H1 (cell line): Measurements from ENCODE around the gene MDM4. TPM values are rescaled to one million over a fixed set of nuclear protein-coding genes. Genes with fewer than 3 reads are reported as not detected.

Source experiments
- CTCF ChIA-PET: fragments of 300-600 bp; sonication (Branson Sonifier 250); formaldehyde crosslinking; loops from one replicate; lab custom pipeline; 2021; ENCODE audit not compliant: partially characterized antibody; lab: Charles Lee
- POLR2A ChIA-PET: fragments of 300-600 bp; sonication (Branson Sonifier 250); formaldehyde crosslinking; loops from one replicate; lab custom pipeline; 2021; ENCODE audit warnings: inconsistent platforms; ENCODE audit not compliant: partially characterized antibody; lab: Charles Lee
- DNase-seq, 2 experiments: peaks; one replicate each; pipeline versions ENCODE4 v3.0.0 to v3.0.0-alpha.2; 2010 to 2022; ENCODE audit warnings: low spot score in 2 of 2, low read depth in 1 of 2, mixed read lengths in 1 of 2
- FAIRE-seq: peaks from 2 replicates; lab custom pipeline; 2011; peaks lifted over from hg19 to GRCh38; lab: Jason Lieb, UNC
- H2AFZ ChIP-seq: 2 replicates; pipeline ENCODE4 v1.8.1; 2012; ENCODE audit warnings: low read length, inconsistent platforms
- H2AK5ac ChIP-seq: 2 replicates; pipeline ENCODE4 v1.6.1; 2013; ENCODE audit warnings: low read depth, low read length
- H2BK120ac ChIP-seq: replicated peaks from 2 replicates; pipeline ENCODE3; 2013; ENCODE audit warnings: low read depth, low read length, inconsistent platforms
- H2BK12ac ChIP-seq: 2 replicates; pipeline ENCODE4 v1.6.1; 2013; ENCODE audit warnings: low read depth, low read length
- H2BK15ac ChIP-seq: 2 replicates; pipeline ENCODE4 v1.6.1; 2013; ENCODE audit warnings: low read length
- H2BK20ac ChIP-seq: 2 replicates; pipeline ENCODE4 v1.6.1; 2013; ENCODE audit warnings: low read length
- H2BK5ac ChIP-seq: 2 replicates; pipeline ENCODE4 v1.6.1; 2013; ENCODE audit warnings: low read depth, low read length
- H3K14ac ChIP-seq: 2 replicates; pipeline ENCODE4 v1.6.1; 2013; ENCODE audit warnings: inconsistent platforms; ENCODE audit not compliant: insufficient read length
- H3K18ac ChIP-seq: 2 replicates; pipeline ENCODE4 v1.6.1; 2013; ENCODE audit warnings: low read length; ENCODE audit errors: extremely low read depth
- H3K23ac ChIP-seq: 2 replicates; pipeline ENCODE4 v1.6.1; 2013; ENCODE audit warnings: inconsistent platforms; ENCODE audit not compliant: insufficient read length
- H3K23me2 ChIP-seq: 2 replicates; pipeline ENCODE4 v1.6.1; 2013; ENCODE audit warnings: low read depth, low read length
- H3K27ac ChIP-seq: 2 replicates; pipeline ENCODE4 v1.6.1; 2011; ENCODE audit warnings: low read depth, low read length, inconsistent platforms
- H3K27me3 ChIP-seq, 4 experiments: replicated peaks in 1 of 4; 1 replicate in 1 of 4; 2 replicates in 3 of 4; pipeline versions ENCODE4 v1.6.1 to v1.8.1; 2011 to 2013; ENCODE audit warnings: low read length in 3 of 4, mild to moderate bottlenecking in 3 of 4, inconsistent platforms in 2 of 4, mixed read lengths in 2 of 4, moderate library complexity in 1 of 4; ENCODE audit not compliant: control insufficient read depth in 3 of 4, insufficient read depth in 3 of 4; ENCODE audit errors: extremely low read depth in 1 of 4
- H3K36me3 ChIP-seq, 4 experiments: 2 replicates each; pipeline versions ENCODE4 v1.6.1 to v1.8.1; 2011 to 2013; ENCODE audit warnings: mild to moderate bottlenecking in 4 of 4, low read length in 3 of 4, moderate library complexity in 2 of 4, control low read depth in 1 of 4, inconsistent platforms in 1 of 4; ENCODE audit not compliant: insufficient read depth in 4 of 4, control insufficient read depth in 2 of 4
- H3K4ac ChIP-seq: replicated peaks from 2 replicates; pipeline ENCODE3; 2013; ENCODE audit warnings: low read length, low read depth, mixed read lengths, inconsistent platforms; ENCODE audit not compliant: insufficient read length
- H3K4me1 ChIP-seq, 4 experiments: replicated peaks in 1 of 4; 1 replicate in 1 of 4; 2 replicates in 3 of 4; pipeline versions ENCODE4 v1.6.1 to v1.8.1; 2011 to 2013; ENCODE audit warnings: low read length in 3 of 4, inconsistent platforms in 2 of 4, mixed read lengths in 1 of 4; ENCODE audit not compliant: insufficient read depth in 4 of 4, control insufficient read depth in 3 of 4
- H3K4me2 ChIP-seq, 2 experiments: 2 replicates each; pipeline versions ENCODE4 v1.6.1 to v1.8.1; 2011 to 2013; ENCODE audit warnings: low read depth in 2 of 2, low read length in 2 of 2, control low read depth in 1 of 2, inconsistent platforms in 1 of 2, mild to moderate bottlenecking in 1 of 2; ENCODE audit not compliant: insufficient read depth in 1 of 2
- H3K4me3 ChIP-seq, 4 experiments: fragments of 200-600, 300-600 bp in 1 of 4; sonication (generic), shearing (Covaris generic), sonication (Bioruptor Twin) in 1 of 4; 2 replicates each; pipeline versions ENCODE4 v1.5.1 to v1.8.1; 2011 to 2016; ENCODE audit warnings: low read length in 4 of 4, low read depth in 3 of 4, control low read depth in 2 of 4, inconsistent platforms in 2 of 4, mild to moderate bottlenecking in 2 of 4, mixed read lengths in 1 of 4, moderate library complexity in 1 of 4; ENCODE audit not compliant: insufficient read depth in 2 of 4; ENCODE audit errors: extremely low read depth in 1 of 4
- H3K56ac ChIP-seq: replicated peaks from 2 replicates; pipeline ENCODE3; 2013; ENCODE audit warnings: low read depth, mild to moderate bottlenecking, mixed read lengths, low read length, inconsistent platforms; ENCODE audit not compliant: insufficient read length
- H3K79me1 ChIP-seq: 2 replicates; pipeline ENCODE4 v1.6.1; 2013; ENCODE audit warnings: low read depth, low read length, control low read depth
- H3K79me2 ChIP-seq, 2 experiments: 2 replicates each; pipeline versions ENCODE4 v1.6.1 to v1.8.1; 2012 to 2013; ENCODE audit warnings: low read length in 2 of 2, mild to moderate bottlenecking in 2 of 2, inconsistent platforms in 1 of 2; ENCODE audit not compliant: insufficient read depth in 2 of 2, control insufficient read depth in 1 of 2
- H3K9ac ChIP-seq, 4 experiments: replicated peaks in 1 of 4; 1 replicate in 1 of 4; 2 replicates in 3 of 4; pipeline versions ENCODE4 v1.6.1 to v1.8.1; 2011 to 2013; ENCODE audit warnings: low read depth in 3 of 4, low read length in 3 of 4, control low read depth in 2 of 4, mild to moderate bottlenecking in 2 of 4, moderate library complexity in 2 of 4, inconsistent platforms in 1 of 4; ENCODE audit errors: extremely low read depth in 1 of 4
- H3K9me3 ChIP-seq, 2 experiments: 2 replicates each; pipeline versions ENCODE4 v1.6.1 to v1.8.1; 2012 to 2013; ENCODE audit warnings: mild to moderate bottlenecking in 2 of 2, moderate library complexity in 2 of 2, control low read depth in 1 of 2, inconsistent platforms in 1 of 2, low read depth in 1 of 2, low read length in 1 of 2, mixed read lengths in 1 of 2; ENCODE audit not compliant: insufficient read depth in 2 of 2
- H4K20me1 ChIP-seq, 2 experiments: replicated peaks in 1 of 2; 2 replicates each; pipeline versions ENCODE3 to v1.8.1; 2011 to 2013; ENCODE audit warnings: inconsistent platforms in 2 of 2, low read length in 2 of 2, mild to moderate bottlenecking in 1 of 2; ENCODE audit not compliant: insufficient read depth in 2 of 2, control insufficient read depth in 1 of 2
- H4K5ac ChIP-seq: 2 replicates; pipeline ENCODE4 v1.6.1; 2013; ENCODE audit warnings: low read length, low read depth, mixed read lengths, inconsistent platforms; ENCODE audit not compliant: insufficient read length
- H4K8ac ChIP-seq: 2 replicates; pipeline ENCODE4 v1.8.0; 2013; ENCODE audit warnings: mild to moderate bottlenecking, moderate library complexity, low read length, inconsistent platforms; ENCODE audit not compliant: insufficient read depth; ENCODE audit errors: extremely low read depth
- H4K91ac ChIP-seq: replicated peaks from 2 replicates; pipeline ENCODE3; 2013; ENCODE audit warnings: low read length, mixed read lengths, inconsistent platforms; ENCODE audit not compliant: insufficient read length
- KDM5A ChIP-seq: fragments of 200-600 bp; IDR thresholded peaks from 2 replicates; pipeline ENCODE4 v1.7.1; 2012; ENCODE audit warnings: mild to moderate bottlenecking, low read length, inconsistent platforms, mixed read lengths
- RXRA ChIP-seq: IDR thresholded peaks from 2 replicates; pipeline ENCODE4 v1.6.1; 2011; ENCODE audit warnings: low read depth, mild to moderate bottlenecking, low read length, moderate library complexity; ENCODE audit not compliant: insufficient read depth
- TEAD4 ChIP-seq: IDR thresholded peaks from 2 replicates; pipeline ENCODE4 v1.6.1; 2012; ENCODE audit warnings: low read depth, low read length, inconsistent platforms, mixed read lengths
- WGBS, 2 experiments: shearing (Covaris generic) in 1 of 2; methylation state at CpG; one replicate each; pipeline versions ENCODE4 v1.1.6 to v1.1.7; 2013 to 2015; ENCODE audit warnings: low lambda C conversion rate in 2 of 2, mixed read lengths in 2 of 2, inconsistent platforms in 1 of 2, low coverage in 1 of 2, missing lambda C conversion rate in 1 of 2; ENCODE audit not compliant: insufficient replicate concordance in 2 of 2, insufficient coverage in 1 of 2, insufficient read length in 1 of 2; ENCODE audit errors: extremely low coverage in 1 of 2, missing lambda C conversion rate in 1 of 2; 5-methylcytosine and 5-hydroxymethylcytosine counted together
- polyA plus RNA-seq, 7 experiments: library from polyadenylated mRNA; depleted of rRNA in 3 of 7; stranded (reverse) in 5 of 7; unstranded in 2 of 7; fragments of >200 nt in 5 of 7; fragments of 200-250 nt in 2 of 7; gene quantifications; 1 replicate in 5 of 7; 2 replicates in 1 of 7; 4 replicates in 1 of 7; pipeline versions ENCODE4 v1.2.1 to v1.2.3, GENCODE V29; 2011 to 2013; ENCODE audit warnings: missing spikeins in 2 of 7, mixed read lengths in 2 of 7
- total RNA-seq: library from RNA; stranded (reverse); fragmentation: NEBNext Ultra II Directional; extraction: Animal tissue kit (Norgen Biotek cat#: 25700); gene quantifications from 2 replicates; pipeline ENCODE4 v1.2.1, GENCODE V29; 2021
- TF ChIP-seq, protein P1 (sequence below): IDR thresholded peaks from 2 replicates; pipeline ENCODE4 v1.6.1; 2012; ENCODE audit warnings: low read length, inconsistent platforms

The MDM4 gene
- total and polyA plus RNA-seq, 2 of the 8 experiments (the other 6 are each of a cell fraction or from before 2014, with no cell fraction given): 10.8 to 84.9 TPM

DNA sequence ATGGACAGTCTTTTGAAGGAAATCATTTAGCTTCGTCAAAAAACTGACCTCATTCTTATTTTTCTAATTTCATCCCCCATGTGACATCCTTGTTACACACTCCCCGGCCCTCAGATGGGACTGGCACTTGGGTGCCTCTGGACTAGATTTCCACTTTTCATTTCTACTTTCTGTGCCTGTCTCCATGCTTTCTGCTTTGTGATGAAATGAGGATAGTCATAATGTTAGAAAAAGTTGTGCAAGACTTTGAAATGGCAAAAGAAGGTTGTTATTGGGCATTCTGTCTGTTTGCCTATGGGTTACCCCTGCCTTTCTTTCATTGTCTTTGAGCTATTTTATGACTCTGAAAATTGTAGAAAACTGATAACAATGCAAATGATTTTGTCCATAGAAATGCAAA lies 54.9 kb downstream of the MDM4 start:
- Histone ChIP-seq H3K23ac (no peak overlapping the region), H3K23me2 (no peaks in the 10 kb centered on the region), H4K91ac (no peak overlapping the region), H3K4me2 (no peak overlapping the region), H2BK20ac (no peak overlapping the region), H3K27ac (no peak overlapping the region), H3K79me1 (no peaks in the 10 kb centered on the region), H3K56ac (no peak overlapping the region), H3K14ac (no peak overlapping the region), H3K79me2 (no peaks in the 10 kb centered on the region), H2BK120ac (no peak overlapping the region), H3K36me3 (no peaks in the 10 kb centered on the region; a peak in 1 of 8 replicates), H2BK5ac (no peak overlapping the region), H2AK5ac (no peak overlapping the region), H3K18ac (no peak overlapping the region), H3K4ac (no peak overlapping the region), H3K4me1 (peaks cover 16 to 44% (median 38%) of the 10 kb centered on the region in 4 experiments), H3K4me3 (no peak overlapping the region), H3K9me3 (no peaks in the 10 kb centered on the region), H4K5ac (no peak overlapping the region), H3K27me3 (peaks cover 0 to 9% (median 3%) of the 10 kb centered on the region in 4 experiments; a peak in 4 of 7 replicates), H2BK12ac (no peak overlapping the region), H4K8ac (no peak overlapping the region), H2AFZ (no peak overlapping the region), H3K9ac (no peak overlapping the region), H2BK15ac (no peak overlapping the region), H4K20me1 (peaks cover 0 to 3% of the 10 kb centered on the region in 2 experiments)
- 94% methylated on average over 2 of the region's 2 CpGs; no CpG with 5 or more reads in 1 of the 2 experiments for WGBS, 2 experiments
- TF ChIP-seq RXRA: no peak
- TF ChIP-seq, protein P1, sequence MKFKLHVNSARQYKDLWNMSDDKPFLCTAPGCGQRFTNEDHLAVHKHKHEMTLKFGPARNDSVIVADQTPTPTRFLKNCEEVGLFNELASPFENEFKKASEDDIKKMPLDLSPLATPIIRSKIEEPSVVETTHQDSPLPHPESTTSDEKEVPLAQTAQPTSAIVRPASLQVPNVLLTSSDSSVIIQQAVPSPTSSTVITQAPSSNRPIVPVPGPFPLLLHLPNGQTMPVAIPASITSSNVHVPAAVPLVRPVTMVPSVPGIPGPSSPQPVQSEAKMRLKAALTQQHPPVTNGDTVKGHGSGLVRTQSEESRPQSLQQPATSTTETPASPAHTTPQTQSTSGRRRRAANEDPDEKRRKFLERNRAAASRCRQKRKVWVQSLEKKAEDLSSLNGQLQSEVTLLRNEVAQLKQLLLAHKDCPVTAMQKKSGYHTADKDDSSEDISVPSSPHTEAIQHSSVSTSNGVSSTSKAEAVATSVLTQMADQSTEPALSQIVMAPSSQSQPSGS: no peak
- TF ChIP-seq KDM5A: no peak
- TF ChIP-seq TEAD4: no peak
- POLR2A ChIA-PET: no interaction called here
- DNase-seq (no peak), FAIRE-seq (no peak)
- CTCF ChIA-PET: interaction anchor here (0.9 to 28.0 kb wide), 5 partner anchors 9 to 237 kb away, joined by 3 to 397 read pairs (median 3); no protein-coding TSS in a partner anchor
